ENCODE results near the gene C3orf85.
"Not testable (repeated sequence)": the region's sequence is repeated elsewhere in the genome, so short reads cannot be mapped to it uniquely, and the experiment has no call there.

Gene C3orf85, protein sequence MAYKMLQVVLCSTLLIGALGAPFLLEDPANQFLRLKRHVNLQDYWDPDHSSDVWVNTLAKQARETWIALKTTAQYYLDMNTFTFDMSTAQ

DNA sequence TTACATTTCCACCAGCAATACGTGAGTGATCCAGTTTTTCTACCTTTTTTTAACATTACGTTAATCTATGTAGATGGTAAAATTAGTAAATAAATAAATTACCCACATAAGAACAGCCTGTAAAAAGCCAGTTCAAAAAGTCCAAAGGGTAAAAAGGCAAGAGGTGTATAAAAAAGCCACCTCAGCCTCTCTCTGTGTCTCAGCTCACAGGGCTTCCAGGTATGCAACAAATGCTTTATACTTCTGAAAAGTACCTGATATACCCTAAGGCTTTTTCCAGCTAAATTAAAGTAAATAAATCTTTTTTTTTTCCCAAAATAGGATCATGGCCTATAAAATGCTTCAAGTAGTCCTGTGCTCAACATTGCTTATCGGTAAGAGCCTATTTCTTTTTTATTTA, at the start of gene C3orf85:
C3orf85 (plus strand) TSS at position 197 of the 400 bp plus-strand sequence; CDS start at position 326, 129 bp downstream.
- no peak for DNase-seq

DNA sequence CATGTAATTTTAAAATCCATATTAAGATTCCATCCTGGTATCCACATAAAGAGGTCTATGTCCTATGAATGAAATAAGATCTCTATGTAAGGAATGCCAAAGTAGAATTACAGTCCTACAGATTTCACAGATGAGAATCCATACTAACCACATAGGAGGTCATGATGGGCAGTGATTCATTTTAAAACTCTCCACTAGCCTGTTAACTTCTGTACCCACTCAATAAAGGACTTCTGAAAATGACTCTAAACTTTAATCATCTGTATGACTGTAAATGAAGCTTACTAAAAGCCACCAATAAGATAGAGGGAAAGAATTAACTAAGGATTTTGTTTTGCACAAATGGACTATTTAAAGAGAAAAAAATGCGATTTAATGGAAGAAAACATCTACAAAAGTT, 47.3 kb upstream of the C3orf85 start:
- DNase-seq: no peak

DNA sequence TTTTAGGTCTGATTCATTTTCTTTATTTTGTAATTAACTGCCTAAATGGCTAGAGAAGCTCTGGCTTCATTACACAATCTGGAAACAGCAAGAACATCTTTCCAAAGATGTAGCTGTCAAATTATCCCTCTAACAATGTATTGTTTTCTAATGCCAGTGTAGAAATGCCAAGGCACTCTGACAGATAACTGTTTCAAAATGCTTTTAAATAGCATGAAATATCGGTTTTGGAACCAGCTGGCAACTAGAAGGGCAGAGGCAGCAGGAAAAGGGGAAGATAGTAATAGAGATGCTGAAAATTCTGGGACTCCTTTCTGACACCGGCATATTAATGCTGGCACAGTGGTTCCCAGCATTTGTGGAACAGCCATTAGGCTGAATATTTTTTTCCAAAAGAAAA, 44.7 kb upstream of the C3orf85 start:
- DNase-seq: no peak

DNA sequence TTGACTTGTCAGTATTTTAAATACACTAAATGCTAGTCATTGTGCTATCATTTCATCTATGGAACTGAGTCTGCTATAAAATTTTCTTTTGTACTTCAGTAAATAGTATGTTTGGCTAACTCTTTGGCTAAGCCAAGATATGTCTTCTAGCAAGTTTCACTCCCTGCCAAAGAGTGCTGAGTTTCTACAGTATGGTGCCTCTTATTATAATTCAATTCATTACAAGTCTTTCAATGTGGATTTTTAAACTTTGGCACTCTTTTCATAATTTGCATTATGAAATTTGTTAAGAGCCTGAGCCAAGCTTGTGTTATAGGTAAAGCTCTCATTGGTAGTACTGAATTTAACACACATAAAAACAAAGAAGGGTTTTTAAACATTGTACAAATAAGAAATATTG, 43.0 kb upstream of the C3orf85 start:
- DNase-seq: no peak

DNA sequence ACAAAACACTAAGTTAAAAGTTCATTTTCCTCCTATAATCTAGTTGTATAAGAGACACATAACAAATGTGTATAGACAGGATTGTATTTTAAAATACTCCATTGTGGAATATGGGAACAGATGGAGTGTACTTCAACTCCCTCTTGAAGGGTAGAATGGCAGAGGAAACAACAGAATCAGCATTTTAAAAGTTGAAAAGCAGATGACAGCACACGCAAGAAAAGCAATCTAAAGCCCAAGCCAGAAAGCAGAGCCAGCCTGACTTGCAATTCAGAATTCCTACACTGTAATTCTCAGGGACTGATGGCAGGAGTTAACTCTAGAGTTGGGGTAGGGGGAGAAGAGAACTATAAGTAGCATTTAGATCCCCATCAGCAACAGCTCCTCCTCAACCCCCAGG, 41.4 kb upstream of the C3orf85 start:
- no peak for DNase-seq

DNA sequence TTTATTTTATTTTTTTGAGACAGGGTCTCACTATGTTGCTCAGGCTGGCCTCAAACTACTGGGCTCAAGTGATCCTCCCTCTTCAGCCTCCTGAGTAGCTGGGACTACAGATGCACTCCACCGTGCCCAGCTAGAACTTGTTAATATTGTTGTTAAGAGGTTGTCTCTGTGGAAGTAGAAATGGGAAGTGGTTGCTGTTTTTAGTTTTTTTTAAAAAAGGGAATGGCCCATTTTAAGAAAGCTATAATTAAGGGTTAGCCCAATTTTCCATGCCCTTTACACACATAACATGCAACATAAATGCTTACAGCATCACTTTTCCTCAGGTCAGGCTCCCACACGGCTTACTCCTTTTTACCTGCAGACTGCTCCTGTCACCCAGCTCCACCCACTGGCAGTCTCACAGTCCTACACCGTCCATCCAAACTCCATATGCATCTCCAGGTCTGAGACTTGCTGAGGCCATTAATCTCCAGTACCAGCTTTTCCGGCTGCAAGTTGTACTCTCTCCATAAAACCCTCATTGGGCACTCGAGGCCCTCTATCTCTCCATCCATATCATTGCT, 38.4 kb upstream of the C3orf85 start:
- no peak for DNase-seq

DNA sequence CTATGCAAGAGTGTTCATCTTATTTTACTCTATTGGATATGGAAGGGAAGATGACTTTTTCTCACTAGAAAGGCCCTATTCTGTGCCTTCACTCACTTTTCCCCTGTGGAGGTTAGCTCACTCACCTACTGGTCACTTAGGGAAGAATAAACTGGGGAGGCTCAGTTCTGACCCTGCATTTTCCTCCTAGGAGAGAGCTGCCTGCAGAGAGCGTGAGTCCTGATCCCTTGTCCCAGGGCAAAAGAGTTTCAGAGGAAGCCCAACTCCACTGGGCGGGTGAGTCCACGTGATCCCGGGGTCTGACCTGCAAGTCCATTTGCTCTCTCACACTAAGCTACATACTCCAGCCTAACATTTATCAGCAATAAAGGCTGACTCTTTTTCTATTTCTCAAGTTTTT, 26.9 kb upstream of the C3orf85 start:
- no peak for DNase-seq

DNA sequence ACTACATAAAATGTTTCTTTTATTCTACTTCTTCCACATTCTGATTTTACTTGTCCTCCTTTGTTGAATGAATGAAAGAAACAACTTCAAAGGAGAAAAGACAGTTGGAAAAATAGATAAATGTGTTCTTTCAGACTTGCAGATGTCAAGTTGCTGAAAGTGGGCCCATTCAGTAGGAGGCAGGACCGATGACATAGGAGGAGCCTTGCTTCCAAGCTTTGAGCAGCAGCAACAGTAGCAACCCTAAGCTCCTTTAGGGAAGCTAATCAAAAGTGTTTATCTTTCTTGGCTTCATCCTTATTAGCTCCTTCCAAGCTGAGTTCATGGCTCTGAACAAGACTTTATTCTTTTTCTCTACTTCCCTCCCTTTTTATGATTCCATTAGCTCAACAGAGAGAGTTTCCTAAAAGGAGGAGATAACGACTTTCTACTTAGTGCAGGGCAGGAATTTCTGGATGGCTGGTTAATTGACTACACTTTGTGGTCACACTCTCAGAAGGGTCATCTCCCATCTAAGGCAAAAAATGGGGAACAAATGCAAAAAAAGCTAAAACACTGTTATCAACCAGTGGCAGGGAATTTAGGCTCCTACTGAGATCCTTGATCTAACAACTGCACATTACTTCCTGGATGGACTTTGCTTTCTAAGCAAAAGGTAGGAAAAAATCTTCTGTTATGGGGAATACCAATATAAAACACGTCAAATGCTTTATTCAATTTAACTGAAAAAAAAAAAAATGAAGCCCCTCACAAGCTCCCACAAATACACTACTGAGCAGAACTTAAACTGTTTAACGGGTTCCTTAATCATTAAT, 23.4 kb upstream of the C3orf85 start:
- no peak for DNase-seq

DNA sequence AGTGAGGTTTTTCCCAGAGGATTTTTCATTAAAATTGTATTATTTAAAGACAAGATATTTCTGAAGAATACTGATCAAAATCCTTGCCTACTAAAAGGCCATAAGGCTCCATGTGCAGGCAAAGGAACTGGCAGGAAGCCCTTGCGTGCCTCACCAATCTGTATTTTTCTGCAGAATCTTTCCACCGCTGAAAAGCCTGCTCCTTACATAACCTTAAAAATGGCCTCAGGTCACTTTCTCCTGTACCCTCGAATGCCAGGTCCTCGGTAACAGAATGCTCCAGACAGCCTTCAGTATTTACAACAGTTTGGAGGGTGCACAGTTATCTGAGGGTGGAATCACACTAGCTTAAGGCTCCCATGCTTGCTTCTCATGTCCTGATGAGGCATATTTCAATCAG, 21.8 kb upstream of the C3orf85 start:
- no peak for DNase-seq

DNA sequence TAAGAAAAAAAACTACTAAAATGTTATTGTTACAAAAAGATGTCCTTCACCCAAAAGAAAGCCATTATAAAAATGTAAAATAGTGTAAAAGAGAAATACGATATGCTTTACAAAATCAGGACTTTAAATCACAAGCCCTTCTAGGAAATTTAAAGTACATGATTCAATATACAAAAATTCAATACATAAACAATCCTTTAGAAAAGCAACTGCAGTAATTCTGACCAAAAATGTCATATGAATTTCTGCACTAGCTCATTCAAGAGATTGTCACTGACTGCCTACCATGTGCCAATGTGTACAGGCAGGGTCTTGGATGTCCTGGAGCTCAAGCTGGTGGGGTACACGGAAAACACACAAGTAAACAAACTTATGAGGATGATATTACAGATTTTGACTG, 21.1 kb upstream of the C3orf85 start:
- DNase-seq: no peak

DNA sequence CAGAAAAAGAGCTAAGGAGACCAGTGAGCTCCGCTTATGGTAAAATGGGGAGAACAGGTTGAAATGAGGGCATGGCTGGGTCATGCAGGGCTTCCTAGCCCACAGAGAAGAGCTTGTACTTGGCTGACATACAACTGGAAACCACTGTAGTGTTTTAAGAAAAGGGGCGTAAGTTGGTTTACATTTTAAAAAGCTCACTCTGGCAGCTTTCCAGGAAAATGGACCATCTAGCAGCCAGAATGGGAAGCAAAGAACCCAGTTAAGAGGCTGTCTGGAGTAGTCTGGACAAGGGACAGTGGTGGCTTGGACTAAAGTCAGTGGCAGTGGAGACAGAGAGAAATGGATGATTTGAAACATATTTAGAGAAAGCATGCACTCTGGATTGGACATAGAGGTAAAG, 20.5 kb upstream of the C3orf85 start:
- DNase-seq: no peak

DNA sequence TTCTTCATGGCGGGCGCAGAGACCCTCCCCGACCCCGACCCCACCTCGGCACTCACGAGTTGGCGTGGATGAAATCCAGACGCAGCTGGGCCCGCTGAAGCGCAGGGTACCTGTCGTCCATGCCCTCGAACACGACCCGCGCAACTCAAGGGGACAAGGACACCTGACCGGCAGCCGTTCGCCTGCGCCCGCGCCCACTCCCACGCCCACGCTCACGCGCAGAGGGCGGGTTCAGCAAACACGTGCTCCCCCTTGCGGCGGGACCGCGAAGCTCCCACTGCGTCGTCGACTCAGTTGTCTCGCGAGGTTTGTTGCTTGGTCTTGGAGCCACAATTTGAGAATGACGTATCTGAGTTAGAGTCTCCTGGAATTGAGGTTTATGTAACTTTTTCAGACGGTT, 18.6 kb upstream of the C3orf85 start, which contains the start of gene MORC1:
MORC1 (minus strand) TSS at position 196 of the 400 bp plus-strand sequence; CDS start at position 121, 75 bp downstream.
- DNase-seq: no peak

DNA sequence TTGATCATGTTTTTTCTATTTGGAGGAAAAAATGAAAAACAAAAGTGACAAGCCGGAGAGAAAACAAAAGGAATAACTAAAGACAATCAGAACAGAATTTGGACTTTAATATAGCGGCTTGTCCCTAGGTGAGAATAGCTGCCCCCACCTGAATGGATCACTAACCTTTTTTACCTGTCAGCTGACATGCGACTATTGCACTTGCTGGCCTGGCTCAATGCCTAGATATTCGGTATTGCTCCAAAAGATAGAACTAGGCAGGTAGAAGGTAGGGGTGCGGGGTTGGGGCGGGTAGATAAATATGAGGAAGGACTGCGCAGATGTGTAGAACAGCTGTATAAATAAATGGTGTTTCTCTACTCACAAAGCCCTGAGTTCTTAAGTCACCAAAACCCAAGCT, 17.9 kb upstream of the C3orf85 start:
- DNase-seq: no peak

DNA sequence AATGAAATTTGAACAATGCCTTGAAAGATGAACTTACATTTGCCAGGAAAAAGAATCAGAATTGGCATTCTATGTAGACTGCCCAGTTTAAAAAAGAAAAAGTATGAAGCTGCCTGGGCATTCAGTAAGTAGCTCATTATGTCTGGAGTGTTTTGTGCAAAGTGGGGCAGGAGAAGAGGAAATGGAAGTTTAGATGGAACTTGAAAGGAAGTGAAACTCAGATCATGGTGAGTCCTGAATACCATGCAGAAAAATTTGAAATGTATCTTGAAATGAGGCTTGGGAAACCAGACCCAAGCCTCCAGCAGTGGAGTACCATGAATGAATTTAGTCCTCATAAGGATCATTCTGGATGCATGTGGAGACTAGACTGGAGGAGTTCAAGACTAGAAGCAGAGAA, 13.8 kb upstream of the C3orf85 start:
- DNase-seq: no peak

DNA sequence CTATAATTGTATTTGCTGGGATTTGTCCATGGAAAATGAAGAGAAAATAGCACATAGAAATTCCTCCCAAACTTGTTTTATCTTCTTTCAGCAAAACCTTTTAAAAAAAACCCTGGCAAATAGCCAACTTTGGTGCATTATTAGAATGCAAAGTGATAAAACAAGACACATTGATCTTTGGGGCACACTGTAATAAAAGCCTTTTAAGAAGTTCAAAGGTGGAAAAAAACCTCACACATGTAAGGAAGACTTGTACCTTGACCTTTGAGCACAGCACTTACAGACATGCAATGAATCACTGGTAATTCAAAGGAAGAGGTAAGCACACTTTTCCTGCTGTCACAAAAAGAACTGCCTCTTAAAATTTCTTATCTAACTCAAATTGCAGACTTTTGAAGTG, 10.6 kb upstream of the C3orf85 start:
- DNase-seq: no peak

DNA sequence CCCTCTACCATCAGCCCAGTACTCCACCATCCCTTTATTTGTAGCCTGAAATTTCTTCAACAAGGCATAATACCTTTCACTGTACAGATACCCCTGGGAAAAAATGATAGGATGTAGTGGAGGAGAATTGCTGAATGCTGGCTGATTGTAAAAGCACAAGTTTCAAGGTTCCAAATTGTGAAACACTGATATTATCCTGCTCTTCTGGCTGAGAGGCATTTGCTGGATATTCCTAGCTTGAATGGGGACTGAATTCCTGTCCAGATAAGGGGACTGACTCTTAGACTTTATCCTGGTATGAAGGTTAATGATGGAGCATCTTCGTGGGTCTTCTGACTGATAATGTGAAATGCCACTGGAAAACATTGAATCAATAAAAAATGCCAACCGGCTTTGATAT, 9.0 kb upstream of the C3orf85 start:
- no peak for DNase-seq

DNA sequence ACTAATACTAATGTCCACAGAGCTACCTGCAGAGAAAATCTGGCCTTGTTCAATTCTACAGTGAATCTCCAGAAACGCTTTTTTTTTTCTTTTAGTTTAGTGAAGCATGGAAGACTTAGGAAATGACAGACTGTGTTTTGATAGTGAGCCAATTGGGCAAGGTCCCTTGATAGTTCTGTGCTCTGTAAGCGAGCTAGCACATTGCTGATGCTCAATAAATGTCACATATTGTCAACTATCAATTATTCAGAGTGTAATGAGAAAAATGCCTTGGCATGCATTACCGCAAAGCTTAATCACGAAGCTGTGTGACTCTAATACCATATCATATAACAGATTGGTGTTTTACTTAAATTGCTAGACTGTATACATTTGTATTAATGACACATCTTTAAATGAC, 5.2 kb upstream of the C3orf85 start:
- DNase-seq: no peak

DNA sequence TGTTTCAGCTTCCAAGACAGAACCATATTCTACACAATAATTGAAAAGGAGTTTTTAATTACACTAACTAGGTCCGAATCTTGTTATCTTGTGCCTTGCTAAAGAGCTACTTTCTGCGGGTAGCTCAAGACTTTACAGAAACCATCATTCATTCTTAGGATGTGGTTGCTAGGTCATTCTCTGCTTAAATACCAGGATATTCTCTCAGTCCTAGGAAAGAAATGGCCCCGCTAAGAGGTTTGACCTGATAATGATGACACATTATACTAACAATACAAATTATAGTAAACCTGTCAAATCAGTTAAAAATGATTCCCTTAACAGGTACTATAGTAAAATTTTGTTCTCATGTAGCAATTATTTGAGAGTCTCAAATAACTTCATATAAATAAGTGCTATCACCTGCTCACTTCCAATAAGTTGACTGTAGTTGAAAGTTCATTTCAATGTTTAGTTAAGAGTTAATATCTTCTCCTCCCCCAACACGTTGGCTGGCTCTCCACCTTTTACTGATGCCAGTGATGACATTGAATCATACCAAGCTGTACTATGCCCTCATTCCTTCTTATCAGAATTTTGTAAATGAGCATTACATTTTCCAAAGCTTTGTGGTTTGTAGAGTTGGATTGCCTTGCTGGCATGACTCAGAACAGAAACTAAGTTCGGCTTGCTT, 3.6 kb upstream of the C3orf85 start:
- DNase-seq: no peak

DNA sequence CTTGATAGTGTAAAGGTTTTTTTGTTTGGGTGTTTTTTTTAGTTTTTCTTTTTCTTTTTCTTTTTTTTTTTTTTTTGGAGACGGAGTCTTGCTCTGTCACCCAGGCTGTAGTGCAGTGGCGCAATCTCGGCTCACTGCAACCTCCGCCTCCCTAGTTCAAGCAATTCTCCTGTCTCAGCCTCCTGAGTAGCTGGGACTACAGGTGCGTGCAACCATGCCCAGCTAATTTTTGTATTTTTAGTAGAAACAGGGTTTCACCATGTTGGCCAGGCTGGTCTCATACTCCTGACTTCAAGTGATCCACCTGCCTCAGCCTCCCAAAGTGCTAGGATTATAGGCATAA, 3.1 kb upstream of the C3orf85 start:
- not testable (repeated sequence) for DNase-seq

DNA sequence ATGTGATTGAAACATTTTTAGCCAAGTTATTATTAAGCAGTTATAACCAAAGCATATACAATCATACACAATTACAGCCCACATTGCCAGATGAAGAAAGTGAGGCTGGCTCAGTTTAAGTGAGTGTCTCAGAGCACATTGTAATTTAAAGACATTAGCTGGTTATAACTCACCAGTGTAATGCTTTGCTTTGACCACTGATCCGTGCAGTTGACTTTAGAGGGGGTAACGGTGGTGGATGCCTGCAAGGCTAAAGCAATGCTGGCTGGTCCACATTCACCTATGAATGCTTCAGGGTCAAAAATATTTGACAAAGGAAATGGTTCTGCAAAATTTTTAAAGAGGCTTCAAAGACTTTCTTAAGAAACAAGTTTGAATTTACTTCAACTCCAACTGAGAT, 1.2 kb downstream of the C3orf85 start:
- no peak for DNase-seq

DNA sequence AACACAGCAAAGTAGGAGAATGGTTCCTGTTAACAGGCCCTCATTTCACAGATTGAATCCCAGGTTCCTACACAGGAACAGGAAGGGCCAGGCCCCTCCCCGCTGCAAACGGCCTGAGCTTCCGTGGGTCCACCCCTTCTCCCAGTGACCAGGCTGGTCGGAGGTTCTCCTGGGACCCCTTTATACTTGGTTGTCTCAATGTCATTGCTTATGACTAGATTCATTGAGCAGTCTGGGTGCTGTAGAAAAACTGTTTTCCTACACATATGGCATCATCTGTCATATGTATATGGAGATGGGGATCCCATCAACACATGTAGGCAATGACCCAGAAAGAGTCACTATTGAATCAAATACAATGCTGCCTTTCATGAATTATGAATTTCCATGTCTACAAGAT, 3.8 kb downstream of the C3orf85 start:
- no peak for DNase-seq

DNA sequence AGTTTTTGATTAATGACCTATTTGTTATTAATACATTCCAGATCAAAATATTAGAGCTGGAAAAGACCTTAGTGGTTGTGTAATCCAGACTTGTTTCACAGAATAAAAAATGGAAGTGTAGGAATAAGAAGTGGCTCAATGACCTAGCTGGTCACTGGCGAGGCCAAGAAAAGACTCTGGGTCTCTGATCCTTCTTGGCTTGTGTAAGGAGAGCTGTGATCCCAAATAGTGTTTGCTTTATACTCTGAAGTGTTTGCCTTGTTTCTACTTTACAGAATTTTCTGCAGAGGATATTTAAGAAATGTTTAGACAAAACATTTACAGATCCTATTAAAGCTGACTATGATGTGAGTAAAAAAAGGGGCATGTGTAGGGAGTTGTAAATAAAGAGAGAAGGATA, 7.1 kb downstream of the C3orf85 start:
- no peak for DNase-seq

DNA sequence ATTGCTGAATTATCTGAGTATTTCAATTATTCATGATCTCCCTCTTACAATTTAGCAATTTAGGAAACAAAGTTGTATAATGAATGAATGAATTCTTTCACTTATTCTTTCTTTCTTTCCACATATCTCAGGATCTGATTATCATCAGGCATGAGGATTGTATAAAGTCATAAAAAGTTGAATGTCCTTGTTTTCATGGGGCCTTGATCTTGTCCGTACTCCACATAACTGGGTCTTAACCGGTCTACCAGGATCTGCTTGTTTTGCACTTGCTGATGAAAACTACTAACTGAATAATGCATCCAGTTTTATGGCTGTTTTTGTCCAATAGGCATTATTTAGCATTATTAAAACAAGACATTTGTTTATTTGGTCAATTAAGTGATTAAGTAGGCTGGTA, 12.6 kb downstream of the C3orf85 start:
- DNase-seq: no peak

DNA sequence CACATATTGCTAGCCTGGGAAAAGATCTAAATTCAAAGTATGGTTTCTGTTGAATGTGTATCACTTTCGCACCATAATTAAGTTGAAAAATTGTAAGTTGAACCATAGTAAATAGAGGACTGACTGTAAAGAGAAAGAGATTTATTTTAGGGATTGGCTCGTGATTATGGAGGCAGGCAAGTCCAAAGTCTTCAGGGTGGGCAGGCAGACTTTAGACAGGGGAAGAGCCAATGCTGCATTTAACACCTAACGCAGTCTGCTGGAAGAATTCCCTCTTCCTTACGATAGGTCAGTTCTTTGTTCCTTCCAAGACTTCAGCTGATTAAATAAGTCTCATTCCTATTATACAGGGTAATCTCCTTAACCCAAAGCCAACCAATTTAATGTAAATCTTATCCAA, 15.8 kb downstream of the C3orf85 start:
- no peak for DNase-seq

Data from activated CD4-positive, alpha-beta T cell treated with anti-CD3 and anti-CD28 coated beads for 1 hour (primary cell).